Heart right ventricle (tissue), 16 donors: ENCODE data around the gene TAGLN2. TPM values are rescaled to one million over a fixed set of nuclear protein-coding genes. Genes with fewer than 3 reads are reported as not detected.

Source experiments
- ATAC-seq, 8 donors: fragments of 200-7000 bp; cut with Tn5 transposase; one replicate each; pipeline ENCODE4 v1.9.1; 2020; ENCODE audit warnings: mild to moderate bottlenecking in 8 of 8, moderate library complexity in 8 of 8, moderate number of reproducible peaks in 1 of 8
- DNase-seq, 2 donors: peaks; one replicate each; pipeline ENCODE4 v3.0.0-alpha.2; 2020
- H3K27ac ChIP-seq, 10 donors: fragments of 200-600 bp; sonication (generic) in 2 of 10; one replicate each; pipeline versions ENCODE4 v1.5.0 to v1.8.0; 2020 to 2022; ENCODE audit warnings: mild to moderate bottlenecking in 3 of 10
- H3K27me3 ChIP-seq, 7 donors: fragments of 200-600 bp; one replicate each; pipeline ENCODE4 v1.8.0; 2021 to 2022; ENCODE audit warnings: mild to moderate bottlenecking in 2 of 7
- H3K36me3 ChIP-seq, 9 donors: fragments of 200-600 bp; sonication (generic) in 1 of 9; one replicate each; pipeline versions ENCODE4 v1.5.0 to v1.8.0; 2020 to 2022; ENCODE audit warnings: mild to moderate bottlenecking in 2 of 9
- H3K4me1 ChIP-seq, 9 donors: fragments of 200-600 bp; sonication (generic) in 1 of 9; one replicate each; pipeline versions ENCODE4 v1.5.0 to v1.8.0; 2020 to 2022; ENCODE audit warnings: mild to moderate bottlenecking in 4 of 9
- H3K4me3 ChIP-seq, 10 donors: fragments of 200-600 bp; sonication (generic) in 2 of 10; one replicate each; pipeline versions ENCODE4 v1.5.0 to v1.8.0; 2020 to 2022; ENCODE audit warnings: mild to moderate bottlenecking in 7 of 10, moderate library complexity in 2 of 10
- H3K9me3 ChIP-seq, 11 donors: fragments of 200-600 bp in 10 of 11; sonication (generic) in 2 of 11; one replicate each; pipeline versions ENCODE4 v1.5.0 to v1.8.0; 2013 to 2022; ENCODE audit warnings: mild to moderate bottlenecking in 2 of 11, control low read depth in 1 of 11, moderate library complexity in 1 of 11
- WGBS, 2 donors: extraction: QIAGEN DNeasy Blood & Tissue Kit; methylation state at CpG; one replicate each; pipeline ENCODE4 v1.1.7; 2013; ENCODE audit warnings: inconsistent platforms in 1 of 2; 5-methylcytosine and 5-hydroxymethylcytosine counted together
- intact Hi-C, 10 donors: fragments of 100-400 bp; cut with DNase I; formaldehyde crosslinking; loops; one replicate each; pipeline versions ENCODE4 v1.11.1 to v1.14.2; 2022
- long read RNA-seq, 3 donors: library from polyadenylated mRNA; unstranded; transcript quantifications; one replicate each; pipeline ENCODE4 v2.0.0, GENCODE V29; 2020 to 2021
- polyA plus RNA-seq, 2 donors: library from polyadenylated mRNA; stranded (reverse); fragments of 200-250 nt; gene quantifications; one replicate each; pipeline ENCODE4 v1.2.3, GENCODE V29; 2013
- total RNA-seq, 10 donors: library from RNA; stranded (reverse); fragmentation: NEBNext Ultra II Directional in 3 of 10; extraction: Animal tissue kit (Norgen Biotek cat#: 25700) in 3 of 10; gene quantifications; one replicate each; pipeline versions ENCODE4 v1.2.1 to v1.2.4, GENCODE V29; 2021 to 2023
- TF ChIP-seq, protein P1 (sequence below), 9 donors: fragments of 200-600 bp; sonication (generic) in 2 of 9; IDR thresholded peaks; one replicate each; pipeline versions ENCODE4 v1.5.0 to v1.8.0; 2021 to 2022; ENCODE audit warnings: antibody characterized with exemption in 9 of 9, mild to moderate bottlenecking in 5 of 9, moderate library complexity in 1 of 9
- donor health status: Arrhythmogenic right ventricular cardiomyopathy.
- donor health status: ischemic (EF 13 %, LVEDD 7.1; RV severe dilation, severe dysfunction).
- donor health status: healthy with polysubstance abuse.
- donor health status: DM: no; HTN: yes; CAD: no.
- donor health status: DM: no; HTN: no; CAD: no.
- donor health status: ischemic (EF 25% LVEDD 6.9; RV normal size, moderate dysfunction).
- donor health status: ischemic (EF 25% LVEDD 5.7; RV mildly dilated, moderate dysfunction).
- donor health status: healthy.
- donor health status: DM: yes; HTN: yes; CAD: no.
- donor health status: Ischemic cardiomyopathy.
- donor health status: ischemic (EF 35%, LVEDD 5.7; RV mildly dilated, moderate dysfunction).
- donor health status: nonischemic (EF 11% LVEDD 7.7; RV severe dilation, severe dysfunction).
- donor health status: DM: yes; HTN: yes; CAD: no.
- donor health status: PGD.
- donor health status: ischemic (EF 29% LVEDD 5.4; RV normal size, mild dysfunction).
- donor health status: nonischemic (EF 23%, LVEDD 6.1; RV moderate dilation, normal function).

TAGLN2 gene
- 100 to 1,000 TPM in 4 of 10 donors, 10 to 100 TPM in 6; 65.9 to 228 (median 92.5) TPM for total RNA-seq
- 100 to 1,000 TPM; 131 to 283 TPM for polyA plus RNA-seq
- long read RNA-seq, donor 1, transcript TAGLN2-203 (5 exons, 1,604 nt): major isoform, 62 of 81 reads
- long read RNA-seq, donor 1, partial matches to known transcripts: 6 of 81 reads
- long read RNA-seq, donor 1, other reads (novel, unspliced or antisense): 13 of 81 reads
- long read RNA-seq, donor 2, transcript TAGLN2-203 (5 exons, 1,604 nt): major isoform, 50 of 72 reads
- long read RNA-seq, donor 2, partial matches to known transcripts: 6 of 72 reads
- long read RNA-seq, donor 2, other reads (novel, unspliced or antisense): 14 of 72 reads
- long read RNA-seq, donor 3, transcript TAGLN2-203 (5 exons, 1,604 nt): major isoform, 231 of 265 reads
- long read RNA-seq, donor 3, partial matches to known transcripts: 23 of 265 reads
- long read RNA-seq, donor 3, other reads (novel, unspliced or antisense): 11 of 265 reads

GRCh38 chr1:159924791-159925718 is at the start of gene TAGLN2:
TSS of gene TAGLN2 (minus strand) at chr1:159925507. CDS start at chr1:159920509, 4,998 bp downstream.
- intact Hi-C loops: loop anchor here in 6 of 10 donors (2.0 to 10.0 kb wide), 5 partner anchors 33 to 73 kb away; no protein-coding TSS in a partner anchor
- no peaks in the 10 kb centered on the region for H3K9me3 ChIP-seq
- WGBS, 2 donors: 0 to 1% methylated on average over 54 to 58 of the region's 58 CpGs
- peaks cover 8 to 49% (median 40%) of the 10 kb centered on the region in 9 donors for H3K4me1 ChIP-seq
- peaks cover 0 to 17% (median 5%) of the 10 kb centered on the region in 9 donors for H3K36me3 ChIP-seq
- no peaks in the 10 kb centered on the region for H3K27me3 ChIP-seq
- peak within 1 kb of the TSS; percentile 67 to 97 (median 83) for H3K4me3 ChIP-seq
- ATAC-seq (peak; percentile 71 to 88 (median 80)), DNase-seq (peak; percentile 93 to 94)
- TF ChIP-seq, protein P1, sequence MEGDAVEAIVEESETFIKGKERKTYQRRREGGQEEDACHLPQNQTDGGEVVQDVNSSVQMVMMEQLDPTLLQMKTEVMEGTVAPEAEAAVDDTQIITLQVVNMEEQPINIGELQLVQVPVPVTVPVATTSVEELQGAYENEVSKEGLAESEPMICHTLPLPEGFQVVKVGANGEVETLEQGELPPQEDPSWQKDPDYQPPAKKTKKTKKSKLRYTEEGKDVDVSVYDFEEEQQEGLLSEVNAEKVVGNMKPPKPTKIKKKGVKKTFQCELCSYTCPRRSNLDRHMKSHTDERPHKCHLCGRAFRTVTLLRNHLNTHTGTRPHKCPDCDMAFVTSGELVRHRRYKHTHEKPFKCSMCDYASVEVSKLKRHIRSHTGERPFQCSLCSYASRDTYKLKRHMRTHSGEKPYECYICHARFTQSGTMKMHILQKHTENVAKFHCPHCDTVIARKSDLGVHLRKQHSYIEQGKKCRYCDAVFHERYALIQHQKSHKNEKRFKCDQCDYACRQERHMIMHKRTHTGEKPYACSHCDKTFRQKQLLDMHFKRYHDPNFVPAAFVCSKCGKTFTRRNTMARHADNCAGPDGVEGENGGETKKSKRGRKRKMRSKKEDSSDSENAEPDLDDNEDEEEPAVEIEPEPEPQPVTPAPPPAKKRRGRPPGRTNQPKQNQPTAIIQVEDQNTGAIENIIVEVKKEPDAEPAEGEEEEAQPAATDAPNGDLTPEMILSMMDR (IDR thresholded peaks at IDR 0.05): no peak
- H3K27ac ChIP-seq: peak within 1 kb of the TSS; percentile 94 to 100 (median 98)

DNA sequence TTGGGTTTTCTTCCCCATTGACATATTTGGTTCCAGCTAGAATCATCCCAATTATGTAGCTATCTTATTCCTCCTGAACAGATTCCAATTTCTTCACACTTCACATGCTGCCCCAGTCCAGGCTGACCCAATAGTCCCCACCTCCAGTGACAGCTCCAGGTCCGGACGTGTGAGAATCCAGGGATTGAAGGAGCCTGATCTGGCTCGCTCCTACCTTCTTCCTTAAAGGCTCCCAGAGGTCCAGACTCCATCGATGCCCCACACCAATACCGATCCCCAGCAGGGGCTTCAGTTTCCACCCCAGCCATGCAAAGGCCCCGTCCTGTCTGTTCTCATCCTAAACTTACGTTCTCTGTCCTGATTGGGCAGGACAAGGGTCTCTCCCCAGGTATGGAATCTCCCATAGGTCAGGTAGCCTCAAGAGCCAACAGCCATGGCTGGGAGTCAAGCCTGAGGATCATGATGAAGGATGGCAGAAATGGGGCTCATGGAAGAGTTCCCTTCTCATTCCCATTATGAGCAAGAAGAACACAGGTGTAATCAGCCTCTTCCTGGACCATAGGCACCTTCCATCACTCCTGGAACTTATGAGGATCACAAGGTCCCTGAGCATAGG is 49.2 kb upstream of the TAGLN2 start:
- TF ChIP-seq, protein P1 (IDR thresholded peaks at IDR 0.05): no peak
- H3K4me1 ChIP-seq: no peaks in the 10 kb centered on the region
- intact Hi-C loops: no loop called here
- DNase-seq (no peak), ATAC-seq (no peak)
- H3K9me3 ChIP-seq: no peaks in the 10 kb centered on the region
- no peak overlapping the region for H3K27ac ChIP-seq
- no peak overlapping the region for H3K4me3 ChIP-seq
- H3K27me3 ChIP-seq: peaks cover 0 to 43% (median 0%) of the 10 kb centered on the region in 7 donors
- 91 to 92% methylated on average over 7 of the region's 7 CpGs for WGBS, 2 donors
- no peaks in the 10 kb centered on the region for H3K36me3 ChIP-seq

DNA sequence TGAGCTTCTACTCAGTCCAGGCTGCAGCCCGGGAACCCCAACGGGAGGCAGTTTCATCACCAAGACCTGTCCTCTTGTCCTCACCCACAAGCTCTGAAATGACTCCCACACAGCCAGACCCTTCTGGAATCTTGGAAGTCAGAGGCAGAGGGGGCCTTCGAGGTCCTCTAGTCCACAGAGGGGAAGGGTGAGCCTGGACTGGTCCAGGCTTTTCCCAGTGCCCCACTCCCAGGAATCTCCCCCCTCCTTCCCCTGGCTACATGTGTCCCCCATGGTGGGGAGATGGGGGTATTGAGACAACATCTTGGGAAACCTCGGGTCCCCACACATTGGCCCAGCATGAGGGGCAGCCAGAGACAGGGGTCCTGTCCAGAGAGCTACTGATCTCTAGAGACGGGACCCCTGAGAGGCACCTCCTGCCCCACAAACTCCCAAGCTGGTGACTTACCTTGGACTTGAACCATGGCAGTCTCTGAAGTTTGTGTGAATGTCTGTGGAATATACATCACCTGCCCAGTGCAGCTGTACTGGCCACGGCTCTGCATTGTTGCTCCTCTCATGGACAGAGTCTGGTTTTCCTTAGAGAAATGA is 48.1 kb upstream of the TAGLN2 start:
- Histone ChIP-seq H3K4me3 (no peak overlapping the region), H3K4me1 (no peaks in the 10 kb centered on the region), H3K36me3 (no peaks in the 10 kb centered on the region), H3K27ac (no peak overlapping the region), H3K9me3 (no peaks in the 10 kb centered on the region), H3K27me3 (peaks cover 0 to 38% (median 0%) of the 10 kb centered on the region in 7 donors)
- WGBS, 2 donors: 79 to 82% methylated on average over 6 of the region's 6 CpGs
- TF ChIP-seq, protein P1 (IDR thresholded peaks at IDR 0.05): no peak
- DNase-seq (no peak), ATAC-seq (no peak)
- intact Hi-C loops: no loop called here
